ENCODE measurements around the gene ZYG11B. TPM values are rescaled to one million over a fixed set of nuclear protein-coding genes. Genes with fewer than 3 reads are reported as not detected.

ZYG11B gene
- total and polyA plus RNA-seq, 2 of the 13 experiments (the other 11 are each of a cell fraction or from before 2014, with no cell fraction given), result 6.9 to 17.9 TPM

- 0 out of 2 replicates have a peak, but pooled peaks have one; percentile 72 for TF ChIP-seq SMYD3 (CRISPR knock-in tag; IDR thresholded peaks at IDR 0.05)
- TF ChIP-seq ZNF724P (CRISPR knock-in tag; IDR thresholded peaks at IDR 0.05; ENCODE audit: borderline replicate concordance), result no peak
- peak; percentile 41; the same call in 1 of the 2 replicates for TF ChIP-seq CENPBD1 (CRISPR knock-in tag; IDR thresholded peaks at IDR 0.05; ENCODE audit: borderline replicate concordance, low read depth)
- peak; percentile 52; the same call in 1 of the 2 replicates for TF ChIP-seq HMG20B (CRISPR knock-in tag; conservative IDR thresholded peaks at IDR 0.05)
- TF ChIP-seq KDM5B (CRISPR knock-in tag; IDR thresholded peaks at IDR 0.05; ENCODE audit: borderline replicate concordance), result peak; percentile 96
- peak; percentile 91 for TF ChIP-seq ZNF772 (CRISPR knock-in tag; IDR thresholded peaks at IDR 0.05)
- TF ChIP-seq NFKB2 (CRISPR knock-in tag; IDR thresholded peaks at IDR 0.05; ENCODE audit: borderline replicate concordance), result peak; percentile 96; the same call in 1 of the 2 replicates
- TF ChIP-seq PLRG1 (conservative IDR thresholded peaks at IDR 0.05), result no peak
- TF ChIP-seq TAF1 (CRISPR knock-in tag; IDR thresholded peaks at IDR 0.05), result peak; percentile 61; the same call in 1 of the 2 replicates
- TF ChIP-seq KDM2A (CRISPR knock-in tag; IDR thresholded peaks at IDR 0.05; ENCODE audit: borderline replicate concordance, low read depth), result peak; percentile 75
- TF ChIP-seq ZNF777 (CRISPR knock-in tag; IDR thresholded peaks at IDR 0.05), result peak; percentile 64; the same call in 1 of the 2 replicates
- no peak for TF ChIP-seq ZNF512B (CRISPR knock-in tag; IDR thresholded peaks at IDR 0.05; ENCODE audit: borderline replicate concordance)
- TF ChIP-seq ZNF510 (CRISPR knock-in tag; IDR thresholded peaks at IDR 0.05; ENCODE audit: low read depth), result peak; percentile 94
- TF ChIP-seq PAF1 (CRISPR knock-in tag; IDR thresholded peaks at IDR 0.05), result no peak
- peak; percentile 89; the same call in 1 of the 2 replicates for TF ChIP-seq HES4 (CRISPR knock-in tag; IDR thresholded peaks at IDR 0.05; ENCODE audit: borderline replicate concordance)
- TF ChIP-seq TOPORS (CRISPR knock-in tag; IDR thresholded peaks at IDR 0.05), result no peak; the same call in 1 of the 2 replicates
- TF ChIP-seq ZNF766 (CRISPR knock-in tag; IDR thresholded peaks at IDR 0.05; ENCODE audit: borderline replicate concordance), result 0 out of 2 replicates have a peak, but pooled peaks have one; percentile 43
- TF ChIP-seq ZNF83 (CRISPR knock-in tag; IDR thresholded peaks at IDR 0.05; ENCODE audit: borderline replicate concordance), result peak; percentile 80; the same call in 1 of the 2 replicates
- TF ChIP-seq CREM (IDR thresholded peaks at IDR 0.05), result peak; percentile 72
- no peak for TF ChIP-seq CREM (CRISPR knock-in tag; IDR thresholded peaks at IDR 0.05)
- TF ChIP-seq HNF1A (IDR thresholded peaks at IDR 0.05; ENCODE audit: low read depth), result no peak
- TF ChIP-seq HNF1A (CRISPR knock-in tag; IDR thresholded peaks at IDR 0.05; ENCODE audit: borderline replicate concordance), result 0 out of 2 replicates have a peak, but pooled peaks have one; percentile 56
Measured at GRCh38 chr1:52702886-52703787, 23.1 kb upstream of the ZYG11B start (continued).

Measured in HepG2 (cell line).